HG02973 (cell line): ENCODE measurements around the gene PLCL2.

Experiments used
- ATAC-seq: cut with Tn5 transposase; IDR thresholded peaks from one replicate; pipeline ENCODE4 v1.9.1; 2021; ENCODE audit warnings: moderate library complexity; ENCODE audit not compliant: unreplicated experiment

Gene PLCL2

GRCh38 chr3:16864610-16865313 lies 20.0 kb upstream of the PLCL2 start:
- no peak for ATAC-seq

DNA sequence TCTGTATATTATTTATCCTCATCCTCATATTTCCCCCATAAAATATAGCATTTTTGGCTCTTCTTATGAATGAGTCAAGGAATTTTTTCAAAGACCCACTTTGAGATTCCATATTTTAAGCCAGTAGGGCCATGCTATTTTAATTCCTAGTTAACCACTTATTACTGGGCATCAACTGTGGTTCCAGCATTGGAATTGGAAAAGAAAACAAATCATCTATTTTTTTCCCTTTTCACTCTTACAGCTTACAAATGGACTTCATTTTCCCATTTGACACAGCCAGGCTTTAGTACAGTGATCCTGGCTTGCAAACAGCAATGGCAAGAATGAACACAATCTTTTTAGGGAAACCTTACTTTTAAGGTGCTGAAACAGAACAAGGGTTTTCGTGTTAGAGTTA lies 19.4 kb upstream of the PLCL2 start:
- ATAC-seq, result no peak

GRCh38 chr3:16866571-16866970 lies 18.2 kb upstream of the PLCL2 start:
- no peak for ATAC-seq

DNA sequence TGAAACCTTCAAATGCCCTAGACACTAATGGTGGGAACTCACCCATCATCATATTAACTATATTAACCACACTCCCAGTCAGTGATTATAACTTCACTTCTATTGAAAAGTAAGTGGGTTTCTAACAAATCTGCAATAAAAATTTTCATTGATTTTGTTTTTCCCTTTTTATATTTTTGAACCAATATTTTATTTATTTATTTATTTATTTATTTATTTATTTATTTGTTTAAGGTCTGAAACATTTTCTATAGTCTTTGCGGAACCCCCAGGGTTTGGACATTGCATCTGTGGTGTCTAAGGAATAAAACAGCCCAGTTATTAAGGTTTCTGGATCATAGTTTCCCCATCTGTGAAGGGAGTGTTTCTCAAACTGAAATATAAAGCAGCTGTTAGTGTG lies 16.2 kb upstream of the PLCL2 start:
- no peak for ATAC-seq

DNA sequence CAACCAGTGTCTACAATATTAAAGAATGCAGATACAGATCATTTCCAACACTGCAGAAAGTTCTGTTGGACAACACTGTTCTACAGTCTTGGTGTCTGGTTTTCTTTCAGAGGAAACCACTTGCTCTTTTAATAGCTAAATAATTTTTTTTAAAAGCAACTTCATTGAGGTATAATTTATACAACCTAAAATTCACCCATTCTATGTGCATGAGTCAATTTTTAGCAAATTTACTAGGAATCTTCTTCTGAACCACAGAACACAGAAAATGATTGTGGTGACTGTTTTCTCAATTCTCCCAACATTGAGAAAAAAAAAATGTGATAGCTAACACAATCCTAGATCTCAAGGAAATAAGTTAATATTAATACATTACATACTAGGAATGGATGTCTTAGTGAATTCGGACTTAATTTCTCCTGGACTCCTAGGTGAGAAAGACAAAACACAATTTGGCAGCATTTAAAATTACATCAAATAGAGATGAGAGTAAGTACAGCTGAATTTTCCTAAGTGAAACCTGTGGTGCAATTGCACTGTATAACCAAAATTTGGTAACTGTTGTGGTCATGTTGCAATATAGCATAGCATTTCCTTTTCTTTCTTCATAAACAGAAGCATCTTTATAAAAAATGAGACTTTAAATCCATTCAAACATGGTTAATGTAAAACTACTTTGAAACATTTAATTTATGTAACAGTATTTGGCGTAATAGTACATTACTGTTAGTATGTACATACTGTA lies 15.3 kb upstream of the PLCL2 start:
- no peak for ATAC-seq

- no peak for ATAC-seq
Measured at GRCh38 chr3:16871915-16872842, 12.6 kb upstream of the PLCL2 start.

DNA sequence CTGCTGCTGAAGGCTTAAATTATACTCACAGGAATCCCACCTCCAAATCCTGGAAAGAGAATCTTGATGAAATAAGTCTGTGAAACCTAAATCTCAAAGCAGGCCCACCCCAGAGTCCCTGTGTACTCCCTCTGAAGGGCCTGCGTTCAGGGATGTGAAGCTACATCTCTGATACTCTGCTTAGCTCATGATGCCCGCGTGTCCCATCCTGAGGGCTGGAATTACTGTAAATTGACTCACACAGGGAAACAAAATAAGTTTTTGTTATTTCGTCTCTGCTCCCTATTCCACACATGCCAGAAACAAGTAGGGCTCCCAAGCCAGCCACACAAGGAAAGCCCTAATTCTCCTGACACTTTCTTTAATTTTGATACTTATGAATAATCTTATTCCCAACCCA lies 10.9 kb upstream of the PLCL2 start:
- ATAC-seq, result no peak

DNA sequence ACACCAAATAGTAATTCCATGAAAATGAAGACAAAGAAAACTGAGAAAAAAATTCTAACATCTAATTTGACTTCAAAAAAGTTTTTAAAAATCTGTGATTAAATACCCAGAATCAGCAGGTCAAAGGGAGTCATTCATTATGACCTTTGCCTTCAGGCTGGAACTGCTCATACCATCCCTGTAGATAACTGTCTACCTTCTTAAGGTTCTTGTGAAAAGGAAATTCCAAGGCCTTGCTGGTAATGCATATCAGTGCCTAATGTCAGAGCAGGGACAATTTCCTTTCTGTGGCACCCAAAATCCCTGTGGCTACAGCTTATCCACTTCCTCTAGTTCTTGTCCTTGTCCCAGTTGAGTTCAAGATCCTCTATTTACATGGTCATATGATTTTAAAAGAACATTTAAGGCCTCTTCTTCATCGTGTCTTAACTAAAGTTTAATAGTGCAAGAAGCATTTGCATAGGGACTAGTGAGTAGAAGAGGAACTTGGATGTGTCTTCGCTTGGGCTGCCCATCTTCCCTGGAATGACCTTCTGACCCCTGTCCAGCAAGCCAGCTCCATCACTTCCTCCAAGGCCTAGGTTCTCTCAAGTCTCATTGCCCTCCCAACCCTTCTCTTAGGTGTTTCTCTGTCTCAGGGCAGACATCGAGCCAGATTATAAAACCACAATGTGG lies 8.7 kb upstream of the PLCL2 start:
- ATAC-seq, result no peak

GRCh38 chr3:16877505-16877904 lies 7.2 kb upstream of the PLCL2 start:
- ATAC-seq, result no peak

DNA sequence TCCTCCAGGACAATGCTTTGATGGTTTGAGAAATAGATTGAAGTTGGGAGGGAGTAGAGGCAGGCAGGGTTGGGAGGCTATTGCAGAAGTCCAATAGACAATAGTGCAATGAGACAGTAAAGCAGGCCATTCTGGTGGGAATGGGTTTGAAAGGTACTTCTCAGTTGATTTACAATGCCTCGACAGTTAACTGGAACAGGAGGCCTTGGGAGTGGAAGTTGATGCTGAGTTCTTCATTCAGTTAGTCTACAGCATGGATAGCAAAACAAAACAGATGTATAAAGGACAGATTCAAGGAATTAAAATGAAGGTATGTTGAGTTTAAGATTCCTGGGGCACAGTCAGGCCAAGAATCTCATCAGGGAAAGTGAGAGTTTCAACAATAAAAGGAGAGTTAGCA lies 6.8 kb upstream of the PLCL2 start:
- ATAC-seq, result no peak

- ATAC-seq, result no peak
Measured at GRCh38 chr3:16881896-16882630, 2.7 kb upstream of the PLCL2 start.

DNA sequence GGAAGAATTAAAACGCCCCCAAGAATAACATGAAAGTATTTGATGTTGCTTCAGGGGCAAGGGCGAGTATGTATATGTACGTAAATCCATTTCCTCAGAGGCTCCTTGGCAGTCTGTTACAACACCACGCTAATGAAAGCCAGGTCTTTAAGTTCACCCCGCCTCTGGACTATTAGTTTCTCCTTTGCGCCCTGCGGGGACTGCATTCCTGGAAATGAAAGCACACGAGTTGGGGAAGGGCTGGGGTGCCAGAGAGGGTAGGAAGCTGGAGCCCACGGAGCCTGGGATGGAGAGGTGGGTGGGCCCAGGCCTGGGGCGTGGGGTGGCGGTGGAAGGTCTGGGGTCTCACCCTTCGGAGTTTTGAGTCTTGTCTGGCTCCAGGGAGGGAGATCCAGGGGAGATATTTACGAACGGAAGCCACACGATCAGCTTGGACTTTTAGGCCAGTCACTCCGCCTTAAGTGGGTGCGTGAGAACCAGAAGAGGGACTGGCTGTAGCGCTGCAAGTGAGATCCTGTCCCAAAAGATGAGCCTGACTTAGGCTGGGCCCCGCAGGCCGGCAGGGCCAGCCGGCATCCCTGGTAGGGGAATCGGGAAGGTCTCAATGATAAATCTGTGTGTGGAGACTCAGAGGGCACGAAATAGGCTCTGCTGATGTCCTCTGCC lies 1.6 kb upstream of the PLCL2 start:
- ATAC-seq, result no peak

- no peak for ATAC-seq
Measured at GRCh38 chr3:16883723-16884083, 1.1 kb upstream of the PLCL2 start.

- peak; percentile 35 for ATAC-seq
Measured at GRCh38 chr3:16884084-16884747, 539 bp upstream of the PLCL2 start.

GRCh38 chr3:16885593-16886302 lies 993 bp downstream of the PLCL2 start:
- ATAC-seq, result peak; percentile 28

- ATAC-seq, result no peak
Measured at GRCh38 chr3:16886303-16886683, 1.5 kb downstream of the PLCL2 start.

DNA sequence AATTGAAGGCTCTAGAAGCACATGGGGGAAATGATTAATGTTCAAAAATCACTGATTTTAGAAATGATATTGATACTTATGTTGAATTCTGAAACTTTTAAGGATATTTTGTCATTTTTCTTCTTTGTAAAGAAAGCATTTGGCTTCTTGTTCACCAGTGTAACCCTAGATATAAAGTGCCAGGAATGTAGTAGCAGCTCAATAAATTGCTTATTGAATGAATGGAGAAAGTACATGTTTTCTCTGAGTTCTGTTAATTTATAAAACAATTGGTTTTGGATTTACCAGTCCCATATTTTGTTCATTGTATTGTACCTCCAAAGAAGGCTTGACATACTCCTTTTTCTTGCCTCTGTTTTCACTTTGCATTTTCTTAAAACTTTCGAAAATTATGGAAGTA lies 2.4 kb downstream of the PLCL2 start:
- no peak for ATAC-seq

DNA sequence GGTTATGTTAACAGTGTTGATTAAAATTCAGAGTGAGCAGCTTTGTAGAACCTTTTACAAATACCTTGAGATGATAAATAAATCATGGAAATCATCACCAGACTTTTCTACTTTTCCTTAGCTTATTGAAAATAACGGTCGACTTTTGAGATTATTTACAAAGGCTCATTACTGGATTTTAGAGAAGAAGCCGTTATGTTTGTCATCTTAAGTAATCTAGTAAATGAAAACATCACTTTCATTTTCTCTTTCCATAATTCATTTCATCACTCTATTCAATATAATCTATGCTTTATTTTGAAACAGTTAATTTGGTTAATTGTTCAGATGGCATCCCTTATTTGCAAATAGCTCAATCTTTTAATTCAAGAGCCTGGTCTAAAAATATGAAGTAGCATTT lies 3.6 kb downstream of the PLCL2 start:
- ATAC-seq, result no peak
